Breast epithelium (tissue), 3 donors: Measurements from ENCODE around the gene CDK11B.

Experiments
- POLR2A ChIP-seq: fragments of 450-650 bp; IDR thresholded peaks from one replicate; pipeline ENCODE4 v1.6.1; 2016; ENCODE audit warnings: antibody characterized with exemption, mild to moderate bottlenecking, moderate library complexity
- POLR2AphosphoS5 ChIP-seq, 3 donors: sonication (generic); formaldehyde crosslinking; IDR thresholded peaks; one replicate each; pipeline ENCODE4 v1.6.1; 2017; ENCODE audit warnings: antibody characterized with exemption in 3 of 3
- TF ChIP-seq, protein P1 (sequence below), 3 donors: fragments of 450-650 bp; IDR thresholded peaks; one replicate each; pipeline ENCODE4 v1.5.1; 2016 to 2017; ENCODE audit warnings: antibody characterized with exemption in 3 of 3, mild to moderate bottlenecking in 3 of 3, moderate library complexity in 3 of 3

DNA sequence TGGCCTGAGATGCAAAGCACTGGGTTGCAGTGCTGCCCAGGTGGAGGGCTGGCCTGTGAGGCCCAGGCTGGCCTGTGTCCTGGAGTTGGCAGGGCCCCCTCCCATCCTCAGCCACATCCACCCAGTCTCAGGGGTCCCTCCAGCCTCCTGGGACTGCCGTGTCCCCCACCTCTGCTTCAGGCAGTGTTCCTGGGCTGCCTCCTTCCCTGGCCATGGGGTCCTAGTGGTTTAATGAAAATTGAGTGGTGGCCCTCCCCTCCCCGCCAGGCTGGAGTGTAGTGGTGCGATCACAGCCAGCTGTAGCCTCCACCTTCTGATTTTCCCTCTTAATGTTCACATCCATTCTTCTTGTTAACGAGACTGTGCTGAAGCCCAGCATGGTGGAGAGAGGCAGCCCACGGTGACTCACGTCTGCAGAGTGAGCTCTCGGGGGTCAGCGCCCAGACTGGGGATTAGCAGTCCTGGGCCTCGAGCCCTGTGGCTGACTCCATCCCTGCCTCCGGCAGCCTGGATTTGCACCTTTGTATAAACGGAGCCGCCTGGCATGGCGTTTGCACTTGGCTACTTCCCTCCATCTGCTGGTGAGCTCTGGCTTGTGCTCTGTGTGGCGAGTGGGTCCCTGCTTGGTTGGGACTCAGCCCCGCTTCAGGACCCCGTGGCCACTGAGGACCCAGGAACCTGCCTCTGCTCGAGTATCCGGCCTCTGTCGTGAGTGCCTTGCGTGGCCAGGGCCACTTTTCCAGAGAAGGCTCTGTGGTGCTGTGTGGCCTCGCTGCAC is 36.6 kb downstream of the CDK11B start:
- TF ChIP-seq, protein P1, sequence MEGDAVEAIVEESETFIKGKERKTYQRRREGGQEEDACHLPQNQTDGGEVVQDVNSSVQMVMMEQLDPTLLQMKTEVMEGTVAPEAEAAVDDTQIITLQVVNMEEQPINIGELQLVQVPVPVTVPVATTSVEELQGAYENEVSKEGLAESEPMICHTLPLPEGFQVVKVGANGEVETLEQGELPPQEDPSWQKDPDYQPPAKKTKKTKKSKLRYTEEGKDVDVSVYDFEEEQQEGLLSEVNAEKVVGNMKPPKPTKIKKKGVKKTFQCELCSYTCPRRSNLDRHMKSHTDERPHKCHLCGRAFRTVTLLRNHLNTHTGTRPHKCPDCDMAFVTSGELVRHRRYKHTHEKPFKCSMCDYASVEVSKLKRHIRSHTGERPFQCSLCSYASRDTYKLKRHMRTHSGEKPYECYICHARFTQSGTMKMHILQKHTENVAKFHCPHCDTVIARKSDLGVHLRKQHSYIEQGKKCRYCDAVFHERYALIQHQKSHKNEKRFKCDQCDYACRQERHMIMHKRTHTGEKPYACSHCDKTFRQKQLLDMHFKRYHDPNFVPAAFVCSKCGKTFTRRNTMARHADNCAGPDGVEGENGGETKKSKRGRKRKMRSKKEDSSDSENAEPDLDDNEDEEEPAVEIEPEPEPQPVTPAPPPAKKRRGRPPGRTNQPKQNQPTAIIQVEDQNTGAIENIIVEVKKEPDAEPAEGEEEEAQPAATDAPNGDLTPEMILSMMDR (IDR thresholded peaks at IDR 0.05) = no peak
- TF ChIP-seq POLR2AphosphoS5 (IDR thresholded peaks at IDR 0.05) (no peak), POLR2A (no peak)
